Upper lobe of right lung (tissue), 1 donor: ENCODE data around the gene FRK. TPM values are rescaled to one million over a fixed set of nuclear protein-coding genes. Genes with fewer than 3 reads are reported as not detected.
"Not testable (repeated sequence)": the region's sequence is repeated elsewhere in the genome, so short reads cannot be mapped to it uniquely, and the experiment has no call there.

Experiments
- ATAC-seq: fragments of 200-7000 bp; cut with Tn5 transposase; one replicate; pipeline ENCODE4 v1.9.1; 2020; ENCODE audit warnings: mild to moderate bottlenecking, moderate library complexity
- DNase-seq: peaks from one replicate; pipeline ENCODE4 v3.0.0-alpha.2; 2020
- H3K27ac ChIP-seq: fragments of 200-600 bp; one replicate; pipeline ENCODE4 v1.8.0; 2022
- H3K27me3 ChIP-seq: fragments of 200-600 bp; one replicate; pipeline ENCODE4 v1.8.0; 2022; ENCODE audit warnings: mild to moderate bottlenecking
- H3K36me3 ChIP-seq: fragments of 200-600 bp; one replicate; pipeline ENCODE4 v1.8.0; 2022
- H3K4me1 ChIP-seq: fragments of 200-600 bp; one replicate; pipeline ENCODE4 v1.8.0; 2022
- H3K4me3 ChIP-seq: fragments of 200-600 bp; one replicate; pipeline ENCODE4 v1.8.0; 2022; ENCODE audit warnings: mild to moderate bottlenecking
- H3K9me3 ChIP-seq: fragments of 200-600 bp; one replicate; pipeline ENCODE4 v1.8.0; 2022
- CTCF ChIP-seq: fragments of 200-600 bp; IDR thresholded peaks from one replicate; pipeline ENCODE4 v1.8.0; 2022; ENCODE audit warnings: antibody characterized with exemption
- intact Hi-C: fragments of 100-400 bp; cut with DNase I; formaldehyde crosslinking; loops from one replicate; pipeline ENCODE4 v1.11.0; 2022
- total RNA-seq: library from RNA; stranded (reverse); fragmentation: NEBNext Ultra II Directional; extraction: Animal tissue kit (Norgen Biotek cat#: 25700); gene quantifications from one replicate; pipeline ENCODE4 v1.2.1, GENCODE V29; 2021
- donor health status: DM: no; HTN: yes; CAD: no; lungs with severe emphysema.

FRK gene
- total RNA-seq, 1 donor from 2014 or later, result 7.2 TPM

GRCh38 chr6:115971785-115972184 lies 88.9 kb downstream of the FRK start:
- no peaks in the 10 kb centered on the region for H3K9me3 ChIP-seq
- no peak overlapping the region for H3K4me3 ChIP-seq
- H3K4me1 ChIP-seq, result no peaks in the 10 kb centered on the region
- TF ChIP-seq CTCF, result no peak
- H3K36me3 ChIP-seq, result no peaks in the 10 kb centered on the region
- no peak for DNase-seq
- ATAC-seq, result no peak
- intact Hi-C loops, result no loop called here
- H3K27ac ChIP-seq, result no peak overlapping the region
- H3K27me3 ChIP-seq, result no peaks in the 10 kb centered on the region

GRCh38 chr6:115969930-115970273 lies 90.8 kb downstream of the FRK start:
- Histone ChIP-seq H3K4me1 (no peaks in the 10 kb centered on the region), H3K36me3 (no peaks in the 10 kb centered on the region), H3K4me3 (no peak overlapping the region), H3K27ac (no peak overlapping the region), H3K9me3 (no peaks in the 10 kb centered on the region), H3K27me3 (no peaks in the 10 kb centered on the region)
- no peak for TF ChIP-seq CTCF
- ATAC-seq (no peak), DNase-seq (no peak)
- intact Hi-C loops, result no loop called here

GRCh38 chr6:115969207-115969929 lies 91.3 kb downstream of the FRK start:
- Histone ChIP-seq H3K27ac (no peak overlapping the region), H3K9me3 (no peaks in the 10 kb centered on the region), H3K27me3 (no peaks in the 10 kb centered on the region), H3K4me3 (no peak overlapping the region), H3K4me1 (no peaks in the 10 kb centered on the region), H3K36me3 (no peaks in the 10 kb centered on the region)
- intact Hi-C loops, result no loop called here
- DNase-seq (no peak), ATAC-seq (no peak)
- TF ChIP-seq CTCF, result no peak

- H3K4me1 ChIP-seq, H3K4me3 ChIP-seq, H3K27ac ChIP-seq, H3K9me3 ChIP-seq, DNase-seq, H3K36me3 ChIP-seq, H3K27me3 ChIP-seq, intact Hi-C loops, ATAC-seq: not testable (repeated sequence)
Measured at GRCh38 chr6:115960286-115960685, 100.4 kb downstream of the FRK start.

GRCh38 chr6:115958958-115959357 lies 101.7 kb downstream of the FRK start:
- TF ChIP-seq CTCF, result no peak
- ATAC-seq, result no peak
- H3K27me3 ChIP-seq, result no peaks in the 10 kb centered on the region
- intact Hi-C loops, result no loop called here
- no peaks in the 10 kb centered on the region for H3K4me1 ChIP-seq
- H3K9me3 ChIP-seq, result no peaks in the 10 kb centered on the region
- H3K36me3 ChIP-seq, result peaks cover 6% of the 10 kb centered on the region
- no peak overlapping the region for H3K27ac ChIP-seq
- H3K4me3 ChIP-seq, result no peak overlapping the region
- DNase-seq, result no peak

- no peaks in the 10 kb centered on the region for H3K27me3 ChIP-seq
Measured at GRCh38 chr6:115954740-115955139, 106.0 kb downstream of the FRK start.

More at GRCh38 chr6:115954740-115955139, 106.0 kb downstream of the FRK start:
- ATAC-seq (no peak), DNase-seq (no peak)
- H3K9me3 ChIP-seq, result peaks cover 4% of the 10 kb centered on the region
- no peak overlapping the region for H3K27ac ChIP-seq
- no peaks in the 10 kb centered on the region for H3K4me1 ChIP-seq
- H3K4me3 ChIP-seq, result no peak overlapping the region
- peaks cover 6% of the 10 kb centered on the region for H3K36me3 ChIP-seq
- TF ChIP-seq CTCF, result no peak
- intact Hi-C loops, result no loop called here
